Calu3 (cell line): Measurements from ENCODE around the gene CHST1. TPM values are rescaled to one million over a fixed set of nuclear protein-coding genes. Genes with fewer than 3 reads are reported as not detected.

Experiments
- BruUV-seq: library from RNA; stranded (reverse); fragments of 400-500 nt; replicated peaks from 2 replicates; lab custom pipeline; 2021; lab: Mats Ljungman, UMichigan
- CTCF ChIA-PET: fragments of 300-600 bp; sonication (Branson Sonifier 250); formaldehyde crosslinking; loops from one replicate; lab custom pipeline; 2022; ENCODE audit warnings: antibody characterized with exemption; lab: Charles Lee
- DNase-seq: peaks from one replicate; pipeline ENCODE4 v3.0.0; 2022
- H3K27ac Mint-ChIP-seq: one replicate; pipeline ENCODE4 v1.8.0; 2022; ENCODE audit warnings: mixed read lengths; ENCODE audit not compliant: unreplicated experiment
- H3K27me3 Mint-ChIP-seq: one replicate; pipeline ENCODE4 v1.8.0; 2022; ENCODE audit warnings: mixed read lengths; ENCODE audit not compliant: unreplicated experiment
- H3K36me3 Mint-ChIP-seq: one replicate; pipeline ENCODE4 v1.8.0; 2022; ENCODE audit warnings: mild to moderate bottlenecking, moderate library complexity, mixed read lengths; ENCODE audit not compliant: insufficient read depth, unreplicated experiment
- H3K4me1 Mint-ChIP-seq: one replicate; pipeline ENCODE4 v1.8.0; 2022; ENCODE audit warnings: mild to moderate bottlenecking, low read depth, mixed read lengths; ENCODE audit not compliant: unreplicated experiment
- H3K4me3 Mint-ChIP-seq: one replicate; pipeline ENCODE4 v1.8.0; 2022; ENCODE audit warnings: mild to moderate bottlenecking, low read depth, moderate library complexity, mixed read lengths; ENCODE audit not compliant: unreplicated experiment
- H3K9me3 Mint-ChIP-seq: one replicate; pipeline ENCODE4 v1.8.0; 2022; ENCODE audit warnings: low read depth, mixed read lengths; ENCODE audit not compliant: unreplicated experiment
- CTCF ChIP-seq: fragments of 200-600 bp; IDR thresholded peaks from one replicate; pipeline ENCODE4 v1.8.0; 2022; ENCODE audit warnings: antibody characterized with exemption; ENCODE audit not compliant: unreplicated experiment
- intact Hi-C: fragments of 100-400 bp; cut with micrococcal nuclease; formaldehyde crosslinking; loops from one replicate; pipeline ENCODE4 v1.10.0; 2022; ENCODE audit not compliant: unreplicated experiment
- total RNA-seq: library from RNA; stranded (reverse); gene quantifications from 2 replicates; pipeline ENCODE4 v1.2.3, GENCODE V29; 2022

CHST1 gene
- total RNA-seq, 1 experiment from 2014 or later = not detected

GRCh38 chr11:45609337-45609736, 56.1 kb downstream of the CHST1 start:
- DNase-seq = no peak
- H3K4me1 Mint-ChIP-seq = no peaks in the 10 kb centered on the region
- H3K36me3 Mint-ChIP-seq = no peaks in the 10 kb centered on the region
- no peak overlapping the region for H3K4me3 Mint-ChIP-seq
- peaks cover 96% of the 10 kb centered on the region for H3K27me3 Mint-ChIP-seq
- intact Hi-C loops = no loop called here
- no peaks in the 10 kb centered on the region for H3K9me3 Mint-ChIP-seq
- H3K27ac Mint-ChIP-seq = no peak overlapping the region
- TF ChIP-seq CTCF = no peak
- CTCF ChIA-PET = interaction anchor here (1.4 kb wide), 1 partner anchor 9 kb away, joined by 3 read pairs; no protein-coding TSS in a partner anchor
- no TSS peak for BruUV-seq

GRCh38 chr11:45607995-45608394, 57.4 kb downstream of the CHST1 start:
- BruUV-seq = no TSS peak
- intact Hi-C loops = no loop called here
- DNase-seq = no peak
- no peaks in the 10 kb centered on the region for H3K36me3 Mint-ChIP-seq
- peaks cover 96% of the 10 kb centered on the region for H3K27me3 Mint-ChIP-seq
- H3K4me1 Mint-ChIP-seq = no peaks in the 10 kb centered on the region
- H3K27ac Mint-ChIP-seq = no peak overlapping the region
- no peak overlapping the region for H3K4me3 Mint-ChIP-seq
- H3K9me3 Mint-ChIP-seq = no peaks in the 10 kb centered on the region
- TF ChIP-seq CTCF = no peak
- CTCF ChIA-PET = interaction anchor here (1.4 kb wide), 1 partner anchor 11 kb away, joined by 3 read pairs; no protein-coding TSS in a partner anchor

- no peak for DNase-seq
- Mint-ChIP-seq H3K27me3 (peaks cover 96% of the 10 kb centered on the region), H3K9me3 (no peaks in the 10 kb centered on the region), H3K4me3 (no peak overlapping the region), H3K4me1 (no peaks in the 10 kb centered on the region), H3K36me3 (no peaks in the 10 kb centered on the region), H3K27ac (no peak overlapping the region)
- no peak for TF ChIP-seq CTCF
- CTCF ChIA-PET = no interaction called here
- intact Hi-C loops = no loop called here
- no TSS peak for BruUV-seq
These were observed 58.7 kb downstream of the CHST1 start for GRCh38 chr11:45606514-45607281.

GRCh38 chr11:45605051-45605450, 60.4 kb downstream of the CHST1 start:
- CTCF ChIA-PET = no interaction called here
- no peak overlapping the region for H3K4me3 Mint-ChIP-seq
- H3K36me3 Mint-ChIP-seq = no peaks in the 10 kb centered on the region
- no peaks in the 10 kb centered on the region for H3K9me3 Mint-ChIP-seq
- intact Hi-C loops = no loop called here
- no TSS peak for BruUV-seq
- no peak for DNase-seq
- H3K4me1 Mint-ChIP-seq = no peaks in the 10 kb centered on the region
- peaks cover 96% of the 10 kb centered on the region for H3K27me3 Mint-ChIP-seq
- H3K27ac Mint-ChIP-seq = no peak overlapping the region
- no peak for TF ChIP-seq CTCF
